ENCODE data around the gene PBX3. TPM values are rescaled to one million over a fixed set of nuclear protein-coding genes. Genes with fewer than 3 reads are reported as not detected.

The PBX3 gene
- total RNA-seq, 1 experiment from 2014 or later: 46.0 TPM

DNA sequence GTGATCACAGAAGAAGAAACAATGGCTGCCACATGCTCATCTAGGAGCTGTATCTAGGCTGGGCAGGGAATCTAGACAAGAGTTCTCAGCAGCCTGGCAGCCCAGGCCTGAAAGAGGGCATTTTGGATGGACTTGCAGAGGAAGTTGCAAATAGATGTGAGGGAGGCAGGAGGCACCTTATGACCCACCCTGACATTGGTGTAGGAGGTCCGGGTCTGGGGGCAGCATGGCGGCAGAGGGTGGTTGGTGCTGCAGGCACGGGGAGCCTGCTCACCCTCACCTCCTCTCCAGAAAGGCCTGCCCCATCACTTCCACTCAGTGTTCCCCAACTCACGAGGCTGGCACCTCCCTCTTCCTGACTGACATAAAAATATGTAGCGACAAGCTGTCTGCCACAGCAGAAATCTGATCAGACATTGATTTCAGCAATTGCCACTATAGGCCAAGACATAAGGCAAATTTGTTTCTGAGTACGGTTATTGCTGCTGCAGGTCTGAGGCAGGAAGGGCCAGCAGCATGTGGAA is 217.6 kb downstream of the PBX3 start:
- H2BK15ac ChIP-seq (ENCODE audit: low read depth, low read length): no peak overlapping the region
- H3K18ac ChIP-seq (ENCODE audit: insufficient read length, low read depth, low read length): no peak overlapping the region
- no peaks in the 10 kb centered on the region for H3K79me1 ChIP-seq (ENCODE audit: insufficient read depth, low read depth, low read length, poor library complexity, severe bottlenecking)
- no peak overlapping the region for H4K5ac ChIP-seq (ENCODE audit: insufficient read length, low read depth, low read length)
- H3K23ac ChIP-seq (ENCODE audit: insufficient read length, low read depth, low read length): no peak overlapping the region
- H3T11ph ChIP-seq (ENCODE audit: low read length): no peak overlapping the region
- no peak overlapping the region for H4K8ac ChIP-seq (replicated peaks; ENCODE audit: insufficient read length, low read depth, low read length)
- Mint-ChIP-seq H3K9me3 (no peaks in the 10 kb centered on the region), H3K4me1 (peaks cover 17 to 20% of the 10 kb centered on the region in 2 experiments), H3K4me3 (no peak overlapping the region), H3K36me3 (ENCODE audit: insufficient read depth in 1 of 3, low read depth in 3 of 3) (peaks cover 6 to 66% (median 62%) of the 10 kb centered on the region in 3 experiments; a peak in 6 of 7 replicates), H3K27ac (peak overlapping the region in 2 of 3 experiments; percentile 65 to 74; a peak in 4 of 7 replicates), H3K27me3 (ENCODE audit: low read depth) (no peaks in the 10 kb centered on the region)
- H3K4ac ChIP-seq (ENCODE audit: low read depth, low read length): no peak overlapping the region
- no peak overlapping the region for H2AK5ac ChIP-seq (ENCODE audit: insufficient read length, low read length)
- H3K23me2 ChIP-seq (ENCODE audit: insufficient read length, low read depth, low read length, poor library complexity, severe bottlenecking): no peaks in the 10 kb centered on the region
- no peak overlapping the region for H2AFZ ChIP-seq (ENCODE audit: low read length)
- no peak overlapping the region for H3K4me2 ChIP-seq (ENCODE audit: insufficient read depth, insufficient read length, low read length)
- H3K14ac ChIP-seq (ENCODE audit: insufficient read depth, low read length): no peak overlapping the region
- no peaks in the 10 kb centered on the region for H3K4me1 ChIP-seq (ENCODE audit: insufficient read depth, low read length)
- H3K27me3 ChIP-seq (ENCODE audit: insufficient read depth, low read length): no peaks in the 10 kb centered on the region
- no peak overlapping the region for H4K91ac ChIP-seq (ENCODE audit: insufficient read length, low read depth, low read length)
- no peak overlapping the region for H3K56ac ChIP-seq (ENCODE audit: insufficient read length, low read depth, low read length)
- H4K20me1 ChIP-seq (ENCODE audit: control insufficient read depth, insufficient read depth, insufficient read length): no peaks in the 10 kb centered on the region
- TF ChIP-seq, protein P1, sequence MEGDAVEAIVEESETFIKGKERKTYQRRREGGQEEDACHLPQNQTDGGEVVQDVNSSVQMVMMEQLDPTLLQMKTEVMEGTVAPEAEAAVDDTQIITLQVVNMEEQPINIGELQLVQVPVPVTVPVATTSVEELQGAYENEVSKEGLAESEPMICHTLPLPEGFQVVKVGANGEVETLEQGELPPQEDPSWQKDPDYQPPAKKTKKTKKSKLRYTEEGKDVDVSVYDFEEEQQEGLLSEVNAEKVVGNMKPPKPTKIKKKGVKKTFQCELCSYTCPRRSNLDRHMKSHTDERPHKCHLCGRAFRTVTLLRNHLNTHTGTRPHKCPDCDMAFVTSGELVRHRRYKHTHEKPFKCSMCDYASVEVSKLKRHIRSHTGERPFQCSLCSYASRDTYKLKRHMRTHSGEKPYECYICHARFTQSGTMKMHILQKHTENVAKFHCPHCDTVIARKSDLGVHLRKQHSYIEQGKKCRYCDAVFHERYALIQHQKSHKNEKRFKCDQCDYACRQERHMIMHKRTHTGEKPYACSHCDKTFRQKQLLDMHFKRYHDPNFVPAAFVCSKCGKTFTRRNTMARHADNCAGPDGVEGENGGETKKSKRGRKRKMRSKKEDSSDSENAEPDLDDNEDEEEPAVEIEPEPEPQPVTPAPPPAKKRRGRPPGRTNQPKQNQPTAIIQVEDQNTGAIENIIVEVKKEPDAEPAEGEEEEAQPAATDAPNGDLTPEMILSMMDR (conservative IDR thresholded peaks at IDR 0.05): no peak
- no peak overlapping the region for H3K27ac ChIP-seq (ENCODE audit: insufficient read length, low read depth, low read length)
- no peak for DNase-seq
- no peak overlapping the region for H2BK120ac ChIP-seq (ENCODE audit: low read depth, low read length, poor library complexity, severe bottlenecking)
- no peak overlapping the region for H3K9ac ChIP-seq (ENCODE audit: extremely low read depth, insufficient read length, low read length)
- H3K79me2 ChIP-seq (ENCODE audit: insufficient read depth, low read length): no peaks in the 10 kb centered on the region
- H2BK5ac ChIP-seq (ENCODE audit: insufficient read length, low read length): no peak overlapping the region
- no peaks in the 10 kb centered on the region for H3K9me3 ChIP-seq (ENCODE audit: control insufficient read depth, low read depth, low read length)
- no peak overlapping the region for H2BK12ac ChIP-seq (ENCODE audit: insufficient read length, low read depth, low read length)
- WGBS (ENCODE audit: extremely low coverage, insufficient read length, low lambda C conversion rate): no CpG with 5 or more reads among the region's 6 CpGs
- H2BK20ac ChIP-seq (ENCODE audit: low read depth, low read length, poor library complexity, severe bottlenecking): no peak overlapping the region
